Left ventricle myocardium inferior (tissue), 1 donor: ENCODE results near the gene MAPK8IP1. TPM values are rescaled to one million over a fixed set of nuclear protein-coding genes. Genes with fewer than 3 reads are reported as not detected.

Experiments
- DNase-seq: peaks from one replicate; pipeline ENCODE4 v3.0.0-alpha.2; 2020
- H3K27ac ChIP-seq: fragments of 200-600 bp; replicated peaks from 2 replicates; pipeline ENCODE4 v1.8.0; 2021
- H3K27me3 ChIP-seq: fragments of 200-600 bp; 2 replicates; pipeline ENCODE4 v1.8.0; 2021; ENCODE audit warnings: low read depth
- H3K36me3 ChIP-seq: fragments of 200-600 bp; 2 replicates; pipeline ENCODE4 v1.8.0; 2021
- H3K4me1 ChIP-seq: fragments of 200-600 bp; 2 replicates; pipeline ENCODE4 v1.8.0; 2021
- H3K4me3 ChIP-seq: fragments of 200-600 bp; 2 replicates; pipeline ENCODE4 v1.8.0; 2021; ENCODE audit warnings: mild to moderate bottlenecking, moderate library complexity
- H3K9me3 ChIP-seq: fragments of 200-600 bp; replicated peaks from 2 replicates; pipeline ENCODE4 v1.8.0; 2021
- intact Hi-C: fragments of 100-400 bp; cut with micrococcal nuclease; formaldehyde crosslinking; loops from one replicate; pipeline ENCODE4 v1.11.0; 2022
- total RNA-seq: library from RNA; stranded (reverse); fragmentation: NEBNext Ultra II Directional; extraction: Animal tissue kit (Norgen Biotek cat#: 25700); gene quantifications from one replicate; pipeline ENCODE4 v1.2.1, GENCODE V29; 2021
- TF ChIP-seq, protein P1 (sequence below): fragments of 200-600 bp; IDR thresholded peaks from 2 replicates; pipeline ENCODE4 v1.8.0; 2021; ENCODE audit warnings: antibody characterized with exemption, mild to moderate bottlenecking, borderline replicate concordance
- donor health status: DM: no; HTN: yes; CAD: no; lungs with severe emphysema.

MAPK8IP1 gene
- total RNA-seq, 1 donor from 2014 or later = 4.6 TPM

DNA sequence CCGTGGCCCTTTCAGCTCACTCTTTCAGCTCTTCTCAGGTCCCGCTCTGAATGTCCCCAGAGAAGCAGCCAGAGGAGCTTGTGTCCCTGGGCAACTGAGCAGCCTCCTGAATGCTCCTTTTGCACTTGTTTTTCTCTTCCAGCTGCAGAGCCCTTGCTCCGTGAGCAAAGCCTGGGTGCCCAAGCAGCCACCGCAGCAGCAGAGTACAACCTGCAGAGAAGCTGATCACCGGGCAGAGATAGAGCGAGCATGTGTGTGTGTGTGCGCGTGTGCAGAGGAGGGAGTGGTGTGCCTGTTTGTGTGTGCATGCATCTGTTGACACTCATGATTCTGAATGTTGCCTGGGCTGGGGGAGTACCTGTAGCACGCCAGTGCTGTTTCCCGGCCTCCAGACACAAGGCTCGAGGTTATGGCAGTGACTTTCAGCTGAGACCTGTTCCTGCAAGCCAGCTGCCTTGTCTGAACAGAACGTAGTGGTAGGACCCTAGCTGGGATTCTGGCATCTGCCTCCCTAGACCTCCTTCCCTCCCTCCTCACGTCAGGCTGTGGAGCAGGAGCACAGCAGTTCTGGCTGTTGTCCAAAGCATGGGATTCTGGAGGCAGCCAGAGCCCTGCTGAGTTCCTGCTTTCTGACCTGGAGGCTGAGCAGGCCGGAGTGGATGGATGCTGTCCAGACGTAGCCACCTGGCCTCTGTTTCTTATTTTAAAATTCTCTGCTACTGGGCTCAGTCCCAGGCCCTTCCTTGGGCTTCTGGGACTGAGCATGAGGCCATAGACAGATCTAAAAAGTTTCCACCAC, 4.5 kb upstream of the MAPK8IP1 start:
- no peaks in the 10 kb centered on the region for H3K9me3 ChIP-seq
- DNase-seq = no peak
- no peaks in the 10 kb centered on the region for H3K27me3 ChIP-seq
- no peak overlapping the region for H3K4me3 ChIP-seq
- H3K27ac ChIP-seq = no peak overlapping the region
- TF ChIP-seq, protein P1, sequence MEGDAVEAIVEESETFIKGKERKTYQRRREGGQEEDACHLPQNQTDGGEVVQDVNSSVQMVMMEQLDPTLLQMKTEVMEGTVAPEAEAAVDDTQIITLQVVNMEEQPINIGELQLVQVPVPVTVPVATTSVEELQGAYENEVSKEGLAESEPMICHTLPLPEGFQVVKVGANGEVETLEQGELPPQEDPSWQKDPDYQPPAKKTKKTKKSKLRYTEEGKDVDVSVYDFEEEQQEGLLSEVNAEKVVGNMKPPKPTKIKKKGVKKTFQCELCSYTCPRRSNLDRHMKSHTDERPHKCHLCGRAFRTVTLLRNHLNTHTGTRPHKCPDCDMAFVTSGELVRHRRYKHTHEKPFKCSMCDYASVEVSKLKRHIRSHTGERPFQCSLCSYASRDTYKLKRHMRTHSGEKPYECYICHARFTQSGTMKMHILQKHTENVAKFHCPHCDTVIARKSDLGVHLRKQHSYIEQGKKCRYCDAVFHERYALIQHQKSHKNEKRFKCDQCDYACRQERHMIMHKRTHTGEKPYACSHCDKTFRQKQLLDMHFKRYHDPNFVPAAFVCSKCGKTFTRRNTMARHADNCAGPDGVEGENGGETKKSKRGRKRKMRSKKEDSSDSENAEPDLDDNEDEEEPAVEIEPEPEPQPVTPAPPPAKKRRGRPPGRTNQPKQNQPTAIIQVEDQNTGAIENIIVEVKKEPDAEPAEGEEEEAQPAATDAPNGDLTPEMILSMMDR = no peak
- H3K4me1 ChIP-seq = peaks cover 33% of the 10 kb centered on the region
- H3K36me3 ChIP-seq = peaks cover 60% of the 10 kb centered on the region
- intact Hi-C loops = no loop called here

DNA sequence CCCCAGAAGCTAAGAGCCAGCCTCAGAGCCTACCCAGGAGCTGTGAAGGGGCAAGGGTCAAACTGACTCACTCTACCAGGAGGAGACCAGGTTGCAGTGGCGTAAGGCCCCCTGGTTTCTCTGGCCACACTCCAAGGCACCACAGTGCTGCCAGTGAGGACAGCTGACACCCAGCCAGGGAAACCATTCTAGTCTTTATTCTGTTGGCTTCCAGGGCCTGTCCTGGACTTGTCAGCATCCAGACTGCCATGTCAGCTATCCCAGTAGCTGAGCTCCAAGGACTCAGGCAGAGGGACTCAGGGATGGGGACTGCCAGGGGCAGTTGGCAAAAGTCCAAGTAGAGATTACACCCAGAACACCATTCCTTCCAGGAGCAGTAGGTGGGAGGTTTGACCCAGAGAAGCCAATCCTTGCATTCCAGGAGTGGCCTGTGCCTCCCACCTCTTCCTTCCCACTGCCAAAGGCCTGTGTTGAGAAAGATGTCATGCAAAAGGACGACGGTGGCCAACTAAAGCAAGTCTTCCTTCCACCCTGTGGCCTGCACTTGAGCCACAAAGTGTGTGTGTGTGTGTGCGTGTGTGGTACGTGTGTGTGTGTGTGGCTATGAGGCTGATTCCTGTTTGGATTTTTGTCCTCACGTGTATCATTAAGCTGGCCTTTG, 3.6 kb upstream of the MAPK8IP1 start:
- Histone ChIP-seq H3K36me3 (peaks cover 56% of the 10 kb centered on the region), H3K27me3 (no peaks in the 10 kb centered on the region), H3K9me3 (no peaks in the 10 kb centered on the region), H3K4me3 (no peak overlapping the region), H3K4me1 (peaks cover 27% of the 10 kb centered on the region), H3K27ac (no peak overlapping the region)
- TF ChIP-seq, protein P1 = no peak
- no peak for DNase-seq
- intact Hi-C loops = no loop called here

DNA sequence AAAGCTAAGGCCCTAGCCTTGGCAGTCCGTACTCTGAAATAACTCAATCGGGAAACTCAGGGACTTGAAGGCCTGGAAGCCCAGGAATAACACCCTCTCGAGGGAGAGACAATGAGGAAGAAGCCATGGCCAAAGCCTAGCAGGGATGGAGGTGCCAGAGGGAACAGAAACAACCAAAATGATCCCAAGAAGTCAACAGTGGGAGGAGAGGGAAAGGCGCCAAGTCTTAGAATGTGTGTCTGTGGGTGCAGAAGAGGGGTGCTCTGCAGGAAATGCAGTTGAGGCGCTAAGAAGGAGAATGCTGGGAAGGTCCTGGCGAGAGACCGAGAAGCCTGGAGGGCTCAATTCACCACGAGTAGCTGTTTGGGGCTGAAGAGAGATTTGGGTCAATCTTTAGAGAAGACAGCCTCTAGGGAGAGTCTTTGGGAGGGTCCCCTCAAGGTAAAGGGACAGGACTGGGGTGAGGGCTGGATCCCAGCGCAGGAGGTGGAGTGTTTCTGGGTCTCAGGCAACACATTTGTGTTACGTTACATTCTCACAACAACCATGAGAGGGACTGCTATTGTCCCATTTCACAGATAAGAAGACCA, 760 bp upstream of the MAPK8IP1 start:
- intact Hi-C loops = no loop called here

DNA sequence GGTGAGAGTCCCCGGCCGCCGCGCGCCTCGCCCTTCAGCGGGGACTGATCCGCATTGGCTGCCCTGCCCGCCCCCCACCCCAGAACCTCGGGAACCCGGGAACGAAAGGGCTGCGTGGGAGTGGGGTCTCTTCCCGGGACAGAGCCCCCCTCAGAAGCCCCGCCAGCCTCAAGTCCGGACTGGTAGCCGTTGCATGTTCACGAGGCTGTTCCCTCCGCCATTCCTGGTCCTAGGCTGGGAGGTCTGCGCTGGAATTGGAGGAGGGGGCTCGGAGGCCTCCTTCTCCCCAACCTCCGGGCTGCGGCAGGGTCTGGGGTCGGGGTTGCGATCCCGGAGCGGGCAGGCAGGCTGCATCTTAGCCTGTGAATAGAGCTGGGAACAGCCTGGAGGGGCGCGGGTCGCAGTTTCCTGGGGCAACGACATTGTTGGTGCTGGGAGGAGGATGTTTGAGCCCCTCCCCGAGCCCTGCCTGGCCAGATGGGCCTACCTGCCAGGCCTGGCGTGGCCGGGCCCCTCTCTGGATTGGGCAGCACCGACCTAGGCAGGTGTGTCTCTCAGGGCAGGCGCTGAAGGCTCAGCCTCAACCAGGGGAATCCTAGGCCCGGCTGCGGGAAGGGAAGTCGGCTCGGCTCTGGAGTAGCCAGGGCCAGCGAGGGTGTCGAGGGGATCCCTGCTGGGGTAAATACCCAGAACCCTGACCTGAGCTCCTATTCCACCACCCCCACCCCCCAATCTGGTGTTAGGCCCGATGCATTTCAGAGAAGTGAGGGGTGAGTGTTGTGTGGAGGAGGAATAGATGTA, 670 bp downstream of the MAPK8IP1 start:
- Histone ChIP-seq H3K4me3 (peak overlapping the region; percentile 66), H3K27me3 (no peaks in the 10 kb centered on the region), H3K27ac (no peak overlapping the region), H3K36me3 (peaks cover 17% of the 10 kb centered on the region), H3K4me1 (peaks cover 13% of the 10 kb centered on the region), H3K9me3 (no peaks in the 10 kb centered on the region)
- TF ChIP-seq, protein P1 = no peak
- intact Hi-C loops = no loop called here
- DNase-seq = no peak

More for the DNA sequence above, 760 bp upstream of the MAPK8IP1 start:
- no peaks in the 10 kb centered on the region for H3K27me3 ChIP-seq
- TF ChIP-seq, protein P1 = no peak
- H3K4me1 ChIP-seq = peaks cover 26% of the 10 kb centered on the region
- no peaks in the 10 kb centered on the region for H3K9me3 ChIP-seq
- H3K36me3 ChIP-seq = peaks cover 29% of the 10 kb centered on the region
- DNase-seq = no peak
- no peak overlapping the region for H3K27ac ChIP-seq
- peak overlapping the region; percentile 66 for H3K4me3 ChIP-seq
